K562 (cell line): Measurements from ENCODE around the gene HAUS6. TPM values are rescaled to one million over a fixed set of nuclear protein-coding genes. Genes with fewer than 3 reads are reported as not detected.

Experiments used
- ATAC-seq: fragments of 200-7000 bp; cut with Tn5 transposase; 3 replicates; pipeline ENCODE4 v1.9.1; 2020; ENCODE audit warnings: moderate library complexity
- BruUV-seq: library from RNA; stranded (reverse); fragments of 400-500 nt; replicated peaks from 2 replicates; lab custom pipeline; 2021; lab: Mats Ljungman, UMichigan
- CTCF ChIA-PET: fragments of 300-600 bp; formaldehyde crosslinking; extraction: SDS; loops from one replicate; lab custom pipeline; 2021; ENCODE audit warnings: low intra/inter-chr PET ratio; lab: Yijun Ruan, JAX
- POLR2A ChIA-PET: fragments of 300-600, 350-650 bp; sonication (Branson Sonifier 250); formaldehyde crosslinking; extraction: SDS; loops from one replicate; lab custom pipeline; 2021; ENCODE audit warnings: antibody characterized with exemption, inconsistent platforms; lab: Yijun Ruan, JAX
- DNase-seq, 4 experiments: peaks; one replicate each; pipeline versions ENCODE4 v3.0.0 to v3.0.0-alpha.2; 2011 to 2018; ENCODE audit warnings: low spot score in 3 of 4, mixed read lengths in 3 of 4; ENCODE audit errors: extremely low read depth in 1 of 4
- FAIRE-seq: peaks from 2 replicates; lab custom pipeline; 2011; peaks lifted over from hg19 to GRCh38; lab: Jason Lieb, UNC
- H2AFZ ChIP-seq: 2 replicates; pipeline ENCODE4 v1.6.0; 2011; ENCODE audit warnings: low read depth, low read length, control low read depth, inconsistent platforms
- H3K27ac ChIP-seq: fragments of 200-600 bp; 3 replicates; pipeline ENCODE4 v1.8.0; 2011; ENCODE audit warnings: low read depth, mild to moderate bottlenecking, control low read depth, inconsistent platforms, low read length, moderate library complexity, mixed read lengths; ENCODE audit errors: extremely low read depth
- H3K27me3 ChIP-seq, 2 experiments: fragments of 300-600 bp in 1 of 2; 2 replicates in 1 of 2; 3 replicates in 1 of 2; pipeline versions ENCODE4 v1.6.0 to v1.8.0; 2011; ENCODE audit warnings: inconsistent platforms in 2 of 2, low read length in 2 of 2, mild to moderate bottlenecking in 1 of 2, mixed read lengths in 1 of 2, moderate library complexity in 1 of 2; ENCODE audit not compliant: control insufficient read depth in 2 of 2, insufficient read depth in 2 of 2
- H3K36me3 ChIP-seq: fragments of 300-600 bp; 3 replicates; pipeline ENCODE4 v1.8.0; 2011; ENCODE audit warnings: mild to moderate bottlenecking, low read length, inconsistent platforms; ENCODE audit not compliant: control insufficient read depth, insufficient read depth
- H3K4me1 ChIP-seq, 2 experiments: fragments of 200-600 bp in 1 of 2; replicated peaks in 1 of 2; 2 replicates in 1 of 2; 3 replicates in 1 of 2; pipeline versions ENCODE4 v1.5.1 to v1.8.0; 2011; ENCODE audit warnings: inconsistent platforms in 2 of 2, low read length in 2 of 2, mild to moderate bottlenecking in 1 of 2, mixed read lengths in 1 of 2, moderate library complexity in 1 of 2; ENCODE audit not compliant: control insufficient read depth in 2 of 2, insufficient read depth in 2 of 2
- H3K4me2 ChIP-seq: 2 replicates; pipeline ENCODE4 v1.6.1; 2011; ENCODE audit warnings: low read length, control low read depth, inconsistent platforms, mixed read lengths; ENCODE audit not compliant: insufficient read depth
- H3K4me3 ChIP-seq: fragments of 200-600 bp; sonication (generic), shearing (Covaris generic); 2 replicates; pipeline ENCODE4 v1.5.1; 2016; ENCODE audit warnings: control low read depth, inconsistent platforms
- H3K79me2 ChIP-seq: fragments of 200-600 bp; 3 replicates; pipeline ENCODE4 v1.8.0; 2011; ENCODE audit warnings: low read length, inconsistent platforms; ENCODE audit not compliant: control insufficient read depth, insufficient read depth
- H3K9ac ChIP-seq, 2 experiments: 2 replicates each; pipeline versions ENCODE4 v1.6.0 to v1.6.1; 2011; ENCODE audit warnings: low read depth in 2 of 2, low read length in 2 of 2, control low read depth in 1 of 2, inconsistent platforms in 1 of 2, mild to moderate bottlenecking in 1 of 2, mixed read lengths in 1 of 2; ENCODE audit not compliant: insufficient read depth in 1 of 2
- H3K9me1 ChIP-seq: one replicate; pipeline ENCODE4 v1.6.0; 2011; ENCODE audit warnings: inconsistent platforms, mild to moderate bottlenecking, low read length, moderate library complexity; ENCODE audit not compliant: control insufficient read depth, insufficient read depth
- H3K9me3 ChIP-seq: replicated peaks from 2 replicates; pipeline ENCODE4 v1.5.1; 2011; ENCODE audit warnings: low read depth, low read length, inconsistent platforms; ENCODE audit not compliant: control insufficient read depth, insufficient read depth
- H4K20me1 ChIP-seq: replicated peaks from 2 replicates; pipeline ENCODE4 v1.6.1; 2011; ENCODE audit warnings: low read length, inconsistent platforms, mixed read lengths; ENCODE audit not compliant: control insufficient read depth, insufficient read depth
- DACH1 ChIP-seq: fragments of 450-650 bp; IDR thresholded peaks from 2 replicates; pipeline ENCODE4 v1.6.1; 2018; ENCODE audit not compliant: partially characterized antibody
- E2F4 ChIP-seq: sonication (generic); formaldehyde crosslinking; IDR thresholded peaks from 2 replicates; pipeline ENCODE4 v1.8.0; 2022; ENCODE audit warnings: mild to moderate bottlenecking, low read depth, missing genetic modification reagents
- ELF2 ChIP-seq: fragments of 250-450 bp; sonication (Bioruptor Pico); IDR thresholded peaks from 2 replicates; pipeline ENCODE4 v1.5.0; 2021; ENCODE audit warnings: mild to moderate bottlenecking
- ETS1 ChIP-seq: conservative IDR thresholded peaks from 2 replicates; pipeline ENCODE4 v1.6.1; 2011; ENCODE audit warnings: low read depth, mild to moderate bottlenecking, low read length; ENCODE audit not compliant: control insufficient read depth
- HEY1 ChIP-seq: fragments of 250-450 bp; sonication (Bioruptor Pico); IDR thresholded peaks from 2 replicates; pipeline ENCODE4 v1.5.0; 2020; ENCODE audit warnings: mild to moderate bottlenecking, moderate library complexity, borderline replicate concordance
- RREB1 ChIP-seq: fragments of 250-450 bp; sonication (Bioruptor Pico); IDR thresholded peaks from 2 replicates; pipeline ENCODE4 v1.4.0; 2020
- TRIM24 ChIP-seq, 2 experiments: fragments of 450-650 bp; IDR thresholded peaks; 2 replicates each; pipeline ENCODE4 v1.6.1; 2016
- ZEB2 ChIP-seq: fragments of 450-650 bp; IDR thresholded peaks from 2 replicates; pipeline ENCODE4 v1.6.1; 2016
- ZNF175 ChIP-seq: fragments of 200-800 bp; sonication (Bioruptor generic); IDR thresholded peaks from 2 replicates; pipeline ENCODE4 v1.6.1; 2016; ENCODE audit warnings: low read depth, mild to moderate bottlenecking, missing genetic modification characterization, missing compliant biosample characterization
- WGBS: fragments of 100-300 bp; shearing (Covaris generic); methylation state at CpG from one replicate; pipeline ENCODE4 v1.1.6; 2016; ENCODE audit warnings: low coverage, mixed read lengths; ENCODE audit not compliant: insufficient coverage; ENCODE audit errors: missing lambda C conversion rate; 5-methylcytosine and 5-hydroxymethylcytosine counted together
- in situ Hi-C: fragments of 300-500 bp; cut with MboI; formaldehyde crosslinking; loops from 4 replicates; pipeline ENCODE4 v1.15.0; 2018; ENCODE audit warnings: inconsistent platforms, mixed read lengths
- intact Hi-C: fragments of 100-400 bp; cut with micrococcal nuclease; formaldehyde crosslinking; loops from 2 replicates; pipeline ENCODE4 v1.14.2; 2022
- polyA plus RNA-seq, 8 experiments: library from polyadenylated mRNA; depleted of rRNA in 4 of 8; stranded (reverse) in 5 of 8; unstranded in 3 of 8; fragments of >200 nt; fragmentation: Nextera tagmentation in 2 of 8; fragmentation: Illumina TruSeq in 1 of 8; extraction: Ambion mirVana in 2 of 8; extraction: Trizol in 1 of 8; gene quantifications; 2 replicates each; pipeline versions ENCODE4 v1.2.1 to v1.2.3, GENCODE V29; 2011 to 2014; ENCODE audit warnings: inconsistent platforms in 1 of 8, missing spikeins in 1 of 8
- total RNA-seq, 7 experiments: library from RNA; depleted of rRNA in 6 of 7; stranded (reverse); fragments of >200 nt in 6 of 7; fragmentation: Illumina TruSeq in 2 of 7; extraction: Trizol in 2 of 7; gene quantifications; 2 replicates each; pipeline versions ENCODE4 v1.2.1 to v1.2.3, GENCODE V29; 2011 to 2021; ENCODE audit warnings: low replicate concordance in 1 of 7

The HAUS6 gene
- total and polyA plus RNA-seq, 9 of the 15 experiments (the other 6 are each of a cell fraction or from before 2014, with no cell fraction given): 10.2 to 31.7 (median 23.1) TPM

GRCh38 chr9:19032406-19032805 is 70.3 kb downstream of the HAUS6 start (continued):
- TF ChIP-seq RREB1 (CRISPR knock-in tag): no peak

- POLR2A ChIA-PET: interaction anchor here (0.5 kb wide), 1 partner anchor 750 kb away, joined by 3 read pairs; no protein-coding TSS in a partner anchor
- Histone ChIP-seq H3K27me3 (peaks cover 0 to 14% of the 10 kb centered on the region in 2 experiments; a peak in 2 of 5 replicates), H3K9ac (no peak overlapping the region), H3K27ac (no peak overlapping the region), H3K4me3 (no peak overlapping the region), H2AFZ (no peak overlapping the region), H3K4me1 (peaks cover 0 to 7% of the 10 kb centered on the region in 2 experiments; a peak in 2 of 5 replicates), H4K20me1 (no peaks in the 10 kb centered on the region), H3K79me2 (no peaks in the 10 kb centered on the region), H3K4me2 (no peak overlapping the region), H3K9me3 (no peaks in the 10 kb centered on the region), H3K36me3 (no peaks in the 10 kb centered on the region), H3K9me1 (no peaks in the 10 kb centered on the region)
- intact Hi-C loops (no loop called here), in situ Hi-C loops (loop anchor here (10.0 kb wide), 1 partner anchor 424 kb away; no protein-coding TSS in a partner anchor)
- CTCF ChIA-PET: no interaction called here
- DNase-seq (no peak), FAIRE-seq (no peak), ATAC-seq (no peak)
- no TSS peak for BruUV-seq
- WGBS: 0% methylated on average over 1 of the region's 1 CpG
- TF ChIP-seq TRIM24 (IDR thresholded peaks at IDR 0.05) (no peak), ZNF175 (CRISPR knock-in tag) (no peak), DACH1 (no peak), ELF2 (CRISPR knock-in tag) (no peak), HEY1 (CRISPR knock-in tag) (no peak), ZEB2 (no peak), E2F4 (CRISPR knock-in tag) (no peak), ETS1 (no peak)
These were observed 71.8 kb downstream of the HAUS6 start for GRCh38 chr9:19030899-19031298.
